K562 (cell line): ENCODE results near the gene GTPBP2. TPM values are rescaled to one million over a fixed set of nuclear protein-coding genes. Genes with fewer than 3 reads are reported as not detected.

Source experiments
- ARNT ChIP-seq, 2 experiments: fragments of 450-650 bp; IDR thresholded peaks; 2 replicates each; pipeline ENCODE4 v1.6.1; 2016; ENCODE audit warnings: mild to moderate bottlenecking in 1 of 2
- ATF1 ChIP-seq, 2 experiments: fragments of 450-650 bp in 1 of 2; IDR thresholded peaks; 2 replicates each; pipeline ENCODE4 v1.6.1; 2016; ENCODE audit warnings: missing compliant biosample characterization in 1 of 2, missing genetic modification characterization in 1 of 2
- ATF6 ChIP-seq: sonication (generic); formaldehyde crosslinking; IDR thresholded peaks from 2 replicates; pipeline ENCODE4 v1.4.0; 2020; ENCODE audit warnings: mild to moderate bottlenecking, missing genetic modification reagents
- BRD4 ChIP-seq: fragments of 200-600 bp; sonication (generic); IDR thresholded peaks from 2 replicates; pipeline ENCODE4 v1.6.1; 2017; ENCODE audit warnings: inconsistent platforms
- CBFB ChIP-seq: sonication (generic); formaldehyde crosslinking; IDR thresholded peaks from 2 replicates; pipeline ENCODE4 v1.4.0; 2020; ENCODE audit warnings: mild to moderate bottlenecking, missing genetic modification reagents
- CBX5 ChIP-seq: IDR thresholded peaks from 2 replicates; pipeline ENCODE4 v1.6.1; 2014; ENCODE audit warnings: low read depth, borderline replicate concordance
- DMBX1 ChIP-seq: fragments of 250-450 bp; sonication (Bioruptor Pico); IDR thresholded peaks from 2 replicates; pipeline ENCODE4 v1.8.0; 2022; ENCODE audit warnings: inconsistent platforms, mild to moderate bottlenecking, moderate library complexity, borderline replicate concordance
- DPF2 ChIP-seq: fragments of 450-650 bp; IDR thresholded peaks from 2 replicates; pipeline ENCODE4 v1.6.1; 2016
- ELF1 ChIP-seq: fragments of 200-800 bp; sonication (Bioruptor generic); IDR thresholded peaks from 2 replicates; pipeline ENCODE4 v1.6.1; 2016; ENCODE audit warnings: missing genetic modification characterization, missing compliant biosample characterization
- GABPB1 ChIP-seq: sonication (generic); formaldehyde crosslinking; IDR thresholded peaks from 2 replicates; pipeline ENCODE4 v1.8.0; 2022; ENCODE audit warnings: mild to moderate bottlenecking, missing genetic modification reagents
- GTF2F1 ChIP-seq: IDR thresholded peaks from 2 replicates; pipeline ENCODE4 v1.6.1; 2011; ENCODE audit warnings: low read depth, low read length, improper control_type of control experiment
- L3MBTL2 ChIP-seq: fragments of 450-650 bp; IDR thresholded peaks from 2 replicates; pipeline ENCODE4 v1.6.1; 2016; ENCODE audit warnings: mild to moderate bottlenecking, moderate library complexity
- NKRF ChIP-seq: fragments of 450-650 bp; IDR thresholded peaks from 2 replicates; pipeline ENCODE4 v1.6.1; 2016; ENCODE audit warnings: borderline replicate concordance
- POLR2A ChIP-seq: fragments of 450-650 bp; conservative IDR thresholded peaks from 2 replicates; pipeline ENCODE4 v1.6.1; 2016
- SLC30A9 ChIP-seq: fragments of 250-450 bp; sonication (Bioruptor Pico); IDR thresholded peaks from 2 replicates; pipeline ENCODE4 v1.8.0; 2022; ENCODE audit warnings: mild to moderate bottlenecking, moderate library complexity
- SNAPC5 ChIP-seq: fragments of 250-450 bp; sonication (Bioruptor Pico); IDR thresholded peaks from 2 replicates; pipeline ENCODE4 v1.8.0; 2021; ENCODE audit warnings: moderate library complexity, mild to moderate bottlenecking, inconsistent platforms
- TBP ChIP-seq: optimal IDR thresholded peaks from 2 replicates; pipeline ENCODE3; 2011; ENCODE audit warnings: low read depth, low read length, improper control_type of control experiment
- ZBED1 ChIP-seq: IDR thresholded peaks from 2 replicates; pipeline ENCODE4 v1.6.1; 2014
- ZNF644 ChIP-seq: fragments of 200-800 bp; sonication (Bioruptor generic); IDR thresholded peaks from 2 replicates; pipeline ENCODE4 v1.6.1; 2016; ENCODE audit warnings: low read depth, missing genetic modification characterization, missing compliant biosample characterization
- ZSCAN29 ChIP-seq: fragments of 450-650 bp; IDR thresholded peaks from 2 replicates; pipeline ENCODE4 v1.6.1; 2017
- polyA plus RNA-seq, 8 experiments: library from polyadenylated mRNA; depleted of rRNA in 4 of 8; stranded (reverse) in 5 of 8; unstranded in 3 of 8; fragments of >200 nt; fragmentation: Nextera tagmentation in 2 of 8; fragmentation: Illumina TruSeq in 1 of 8; extraction: Ambion mirVana in 2 of 8; extraction: Trizol in 1 of 8; gene quantifications; 2 replicates each; pipeline versions ENCODE4 v1.2.1 to v1.2.3, GENCODE V29; 2011 to 2014; ENCODE audit warnings: inconsistent platforms in 1 of 8, missing spikeins in 1 of 8
- total RNA-seq, 7 experiments: library from RNA; depleted of rRNA in 6 of 7; stranded (reverse); fragments of >200 nt in 6 of 7; fragmentation: Illumina TruSeq in 2 of 7; extraction: Trizol in 2 of 7; gene quantifications; 2 replicates each; pipeline versions ENCODE4 v1.2.1 to v1.2.3, GENCODE V29; 2011 to 2021; ENCODE audit warnings: low replicate concordance in 1 of 7
- TF ChIP-seq, protein P1 (sequence below): IDR thresholded peaks from 3 replicates; pipeline ENCODE4 v1.6.1; 2011; ENCODE audit warnings: borderline replicate concordance, mild to moderate bottlenecking; ENCODE audit not compliant: insufficient read length, insufficient read depth
- TF ChIP-seq, protein P2 (sequence below): fragments of 200-400 bp; formaldehyde crosslinking; IDR thresholded peaks from 2 replicates; pipeline ENCODE4 v1.6.1; 2017; ENCODE audit warnings: mild to moderate bottlenecking, low read depth, low read length, moderate library complexity

Gene GTPBP2
- total and polyA plus RNA-seq, 9 of the 15 experiments (the other 6 are each of a cell fraction or from before 2014, with no cell fraction given), result 48.4 to 196 (median 111) TPM

DNA sequence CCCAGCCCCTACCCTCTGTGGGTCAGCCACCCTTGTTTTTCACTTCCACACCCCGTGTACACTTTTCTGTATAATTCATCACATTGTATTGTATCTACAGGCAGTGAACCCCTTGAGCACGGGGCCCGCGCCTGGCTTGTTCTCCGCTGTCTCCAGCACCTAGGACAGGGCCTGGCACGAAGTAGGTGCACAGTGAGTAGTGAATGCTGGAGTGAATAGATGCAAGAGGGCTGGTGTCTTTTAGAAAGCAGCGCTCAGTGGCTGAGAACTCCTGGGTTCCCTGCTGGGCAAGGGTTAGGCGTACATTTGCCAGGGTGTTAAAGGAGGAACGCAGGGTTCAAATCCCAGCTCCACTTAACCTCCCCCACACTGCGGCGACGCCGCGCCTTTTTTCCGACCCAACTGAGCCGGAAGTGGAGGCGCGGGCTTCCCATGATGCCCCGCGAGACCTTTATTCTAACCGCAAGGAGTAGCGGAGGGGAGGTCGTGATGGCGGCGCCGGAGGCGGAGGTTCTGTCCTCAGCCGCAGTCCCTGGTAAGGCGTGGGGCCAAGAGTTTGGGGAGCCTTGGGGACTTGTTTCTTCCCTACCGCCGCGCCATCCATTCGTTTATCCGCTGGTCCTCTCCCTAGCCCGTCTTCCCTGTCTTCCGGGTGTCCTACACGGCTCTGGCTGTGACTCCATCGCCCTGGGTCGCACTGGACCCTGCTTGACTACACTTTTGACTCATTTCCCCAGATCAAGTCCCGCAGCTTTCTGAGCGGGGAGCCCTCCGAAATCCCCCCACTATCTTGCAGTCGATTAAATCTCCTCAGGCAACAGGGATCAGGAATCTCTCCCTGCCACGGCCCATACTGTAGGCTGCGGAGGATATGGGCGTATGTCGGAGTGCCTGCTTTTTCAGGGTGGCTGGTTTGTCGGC is 6.6 kb upstream of the GTPBP2 start, which contains the start of gene MAD2L1BP (continued):
- no peak for TF ChIP-seq ATF6 (CRISPR knock-in tag)
- TF ChIP-seq GABPB1 (CRISPR knock-in tag), result peak; percentile 90
- peak; percentile 99 for TF ChIP-seq POLR2A
- TF ChIP-seq SNAPC5 (CRISPR knock-in tag), result no peak
- TF ChIP-seq ZNF644 (tag), result peak; percentile 87
- TF ChIP-seq CBX5, result no peak
- peak; percentile 84 for TF ChIP-seq DPF2
- TF ChIP-seq L3MBTL2, result peak; percentile 92
- TF ChIP-seq ATF1 (CRISPR knock-in tag; IDR thresholded peaks at IDR 0.05), result no peak
- TF ChIP-seq ATF1 (tag; IDR thresholded peaks at IDR 0.05), result peak; percentile 83
- TF ChIP-seq, protein P1, sequence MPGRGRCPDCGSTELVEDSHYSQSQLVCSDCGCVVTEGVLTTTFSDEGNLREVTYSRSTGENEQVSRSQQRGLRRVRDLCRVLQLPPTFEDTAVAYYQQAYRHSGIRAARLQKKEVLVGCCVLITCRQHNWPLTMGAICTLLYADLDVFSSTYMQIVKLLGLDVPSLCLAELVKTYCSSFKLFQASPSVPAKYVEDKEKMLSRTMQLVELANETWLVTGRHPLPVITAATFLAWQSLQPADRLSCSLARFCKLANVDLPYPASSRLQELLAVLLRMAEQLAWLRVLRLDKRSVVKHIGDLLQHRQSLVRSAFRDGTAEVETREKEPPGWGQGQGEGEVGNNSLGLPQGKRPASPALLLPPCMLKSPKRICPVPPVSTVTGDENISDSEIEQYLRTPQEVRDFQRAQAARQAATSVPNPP, result no peak
- peak; percentile 90 for TF ChIP-seq TBP
- TF ChIP-seq BRD4, result peak; percentile 84
- TF ChIP-seq GTF2F1, result 0 out of 2 replicates have a peak, but pooled peaks have one; percentile 75
- peak in 1 of 2 experiments; percentile 13; a peak in 1 of 4 replicates for TF ChIP-seq ARNT (IDR thresholded peaks at IDR 0.05)
- peak; percentile 87 for TF ChIP-seq NKRF
- no peak for TF ChIP-seq SLC30A9 (CRISPR knock-in tag)
- TF ChIP-seq ZSCAN29, result no peak; the same call in 1 of the 2 replicates
- no peak; the same call in none of the 2 replicates for TF ChIP-seq DMBX1 (CRISPR knock-in tag)
- TF ChIP-seq CBFB (CRISPR knock-in tag), result peak; percentile 98
- TF ChIP-seq, protein P2, sequence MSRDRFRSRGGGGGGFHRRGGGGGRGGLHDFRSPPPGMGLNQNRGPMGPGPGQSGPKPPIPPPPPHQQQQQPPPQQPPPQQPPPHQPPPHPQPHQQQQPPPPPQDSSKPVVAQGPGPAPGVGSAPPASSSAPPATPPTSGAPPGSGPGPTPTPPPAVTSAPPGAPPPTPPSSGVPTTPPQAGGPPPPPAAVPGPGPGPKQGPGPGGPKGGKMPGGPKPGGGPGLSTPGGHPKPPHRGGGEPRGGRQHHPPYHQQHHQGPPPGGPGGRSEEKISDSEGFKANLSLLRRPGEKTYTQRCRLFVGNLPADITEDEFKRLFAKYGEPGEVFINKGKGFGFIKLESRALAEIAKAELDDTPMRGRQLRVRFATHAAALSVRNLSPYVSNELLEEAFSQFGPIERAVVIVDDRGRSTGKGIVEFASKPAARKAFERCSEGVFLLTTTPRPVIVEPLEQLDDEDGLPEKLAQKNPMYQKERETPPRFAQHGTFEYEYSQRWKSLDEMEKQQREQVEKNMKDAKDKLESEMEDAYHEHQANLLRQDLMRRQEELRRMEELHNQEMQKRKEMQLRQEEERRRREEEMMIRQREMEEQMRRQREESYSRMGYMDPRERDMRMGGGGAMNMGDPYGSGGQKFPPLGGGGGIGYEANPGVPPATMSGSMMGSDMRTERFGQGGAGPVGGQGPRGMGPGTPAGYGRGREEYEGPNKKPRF, result no peak
- TF ChIP-seq ZBED1, result 0 out of 2 replicates have a peak, but pooled peaks have one; percentile 72
- peak; percentile 95 for TF ChIP-seq ELF1 (tag)
